A549 treated with DMSO at 1 μM for 4 hours (cell line): Measurements from ENCODE around the gene PNLIP. TPM values are rescaled to one million over a fixed set of nuclear protein-coding genes. Genes with fewer than 3 reads are reported as not detected.

Experiments used
- total RNA-seq: library from RNA; stranded (reverse); fragments of 200-300 nt; extraction: Qiagen RNA extraction; gene quantifications from 5 replicates; pipeline ENCODE4 v1.2.3, GENCODE V29; 2022; ENCODE audit warnings: low read depth

PNLIP gene
- not detected in 5 replicates for total RNA-seq

DNA sequence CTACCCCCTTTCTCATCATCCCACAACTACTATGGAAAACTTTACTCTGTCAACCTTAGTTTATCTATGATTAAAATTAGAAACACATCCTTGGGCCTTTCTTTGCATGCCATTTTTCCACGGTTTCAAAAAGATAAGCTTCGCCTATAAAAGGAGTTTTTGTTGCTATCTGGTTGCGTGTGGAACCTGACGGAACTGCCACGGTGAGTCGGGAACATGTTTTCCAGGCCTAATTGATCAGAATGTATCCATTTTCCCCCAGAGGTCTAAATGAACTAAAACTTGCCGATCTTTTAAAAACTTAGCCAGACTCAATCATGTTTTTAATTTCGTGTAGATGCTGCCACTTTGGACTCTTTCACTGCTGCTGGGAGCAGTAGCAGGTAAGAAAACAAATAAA is at the start of gene PNLIP:
Gene PNLIP, plus strand, starts transcription at position 176 of the 400 bp plus-strand sequence. Its CDS starts 162 bp downstream, at position 338.

DNA sequence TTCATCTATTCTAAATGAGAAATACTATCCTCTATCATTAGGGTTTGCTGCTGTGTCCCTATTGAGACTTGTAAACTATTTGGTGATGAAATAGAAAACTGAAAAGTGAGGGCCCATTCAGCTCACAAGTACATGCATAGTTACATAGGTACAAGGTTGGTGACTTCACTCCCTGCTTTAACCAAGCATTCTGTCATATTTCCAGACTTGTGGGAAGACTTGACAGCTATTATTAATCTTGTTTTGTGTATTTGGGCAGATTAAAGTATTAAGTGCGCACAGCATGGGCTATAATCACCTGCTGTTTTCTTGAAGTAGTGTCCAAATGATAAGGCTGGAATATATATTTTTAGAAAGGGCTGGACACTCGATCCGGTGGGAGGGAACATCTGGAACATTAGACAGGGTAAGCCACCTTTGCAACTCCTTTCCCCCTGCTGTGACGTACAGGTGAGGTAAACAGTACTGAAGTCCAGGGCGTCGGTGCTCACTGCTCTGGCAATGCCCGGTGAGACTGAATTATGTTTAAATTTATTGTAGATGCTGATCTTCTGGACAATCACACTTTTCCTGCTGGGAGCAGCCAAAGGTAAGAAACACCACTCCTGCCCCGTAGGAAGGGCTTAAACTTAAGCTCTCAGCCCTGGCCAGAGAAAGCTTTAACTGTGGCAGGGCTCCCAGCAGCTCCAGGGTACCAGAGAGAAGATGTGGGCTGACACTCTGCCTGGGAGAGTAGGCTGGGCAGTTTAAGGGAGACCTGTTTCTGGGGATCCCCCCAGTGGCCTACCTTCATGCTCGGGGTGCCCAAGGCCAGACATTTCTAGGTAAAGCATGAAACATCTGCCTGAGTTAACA is 45.1 kb downstream of the PNLIP start, which contains the start of gene PNLIPRP1:
Gene PNLIPRP1, plus strand, starts transcription at position 370 of the 855 bp plus-strand sequence. Its CDS starts 171 bp downstream, at position 541.

Other genes with a start within 250 kb of the PNLIP start
- gene CCDC172, start 221.5 kb upstream of the PNLIP start, total RNA-seq, result not detected in 5 replicates
- 0.03 TPM in 1 of 5 replicates, not detected in the others for gene PNLIPRP3, start 118.1 kb upstream of the PNLIP start, total RNA-seq
- gene PNLIPRP1, start 45.0 kb downstream of the PNLIP start, total RNA-seq, result not detected in 5 replicates
- gene PNLIPRP2, start 75.0 kb downstream of the PNLIP start, total RNA-seq, result not detected in 5 replicates
- gene HSPA12A, start 196.6 kb downstream of the PNLIP start, total RNA-seq, result 10.9 to 15.2 TPM (median 14.5 TPM) in 5 replicates